ENCODE results near the gene ZBTB25. TPM values are rescaled to one million over a fixed set of nuclear protein-coding genes. Genes with fewer than 3 reads are reported as not detected.

Gene ZBTB25
- polyA plus RNA-seq, 3 donors: 3.2 to 8.7 (median 3.9) TPM

GRCh38 chr14:64544607-64545312 lies 41.1 kb upstream of the ZBTB25 start:
- Histone ChIP-seq H3K4me3 (replicated peaks in 1 of 3; ENCODE audit: low read depth in 2 of 3, low read length in 3 of 3) (no peak overlapping the region), H3K27me3 (ENCODE audit: control insufficient read depth in 2 of 2, insufficient read depth in 2 of 2, low read length in 2 of 2) (peaks cover 54 to 66% of the 10 kb centered on the region in 2 donors), H4K20me1 (ENCODE audit: insufficient read depth, low read length) (no peaks in the 10 kb centered on the region), H3K79me2 (ENCODE audit: insufficient read depth, low read length) (no peaks in the 10 kb centered on the region), H3K27ac (ENCODE audit: low read depth in 1 of 2, low read length in 2 of 2) (no peak overlapping the region), H3K4me1 (ENCODE audit: control insufficient read depth in 1 of 2, insufficient read depth in 2 of 2, low read length in 2 of 2) (peaks cover 25 to 32% of the 10 kb centered on the region in 2 donors), H3K36me3 (replicated peaks in 1 of 2; ENCODE audit: control insufficient read depth in 1 of 2, insufficient read depth in 2 of 2, low read length in 2 of 2) (no peaks in the 10 kb centered on the region), H2AFZ (ENCODE audit: insufficient read depth, low read depth, low read length, poor library complexity, severe bottlenecking) (no peak overlapping the region), H3K9me3 (replicated peaks in 1 of 2; ENCODE audit: control insufficient read depth in 1 of 2, insufficient read depth in 1 of 2, low read length in 2 of 2) (peaks cover 17 to 24% of the 10 kb centered on the region in 2 donors), H3K4me2 (replicated peaks; ENCODE audit: extremely low read depth, low read length, poor library complexity, severe bottlenecking) (no peak overlapping the region), H3K9ac (ENCODE audit: insufficient read depth, low read length, poor library complexity, severe bottlenecking) (no peak overlapping the region)
- DNase-seq: no peak
- Mint-ChIP-seq H3K27me3 (ENCODE audit: low read depth in 3 of 3) (peaks cover 52 to 74% (median 69%) of the 10 kb centered on the region in 3 donors), H3K9me3 (peaks cover 18 to 27% (median 23%) of the 10 kb centered on the region in 7 donors), H3K27ac (no peak overlapping the region), H3K36me3 (peaks cover 16% of the 10 kb centered on the region in 2 donors), H3K4me3 (peak overlapping the region in 1 of 2 donors; percentile 57), H3K4me1 (peaks cover 33% of the 10 kb centered on the region)
- TF ChIP-seq CTCF (IDR thresholded peaks at IDR 0.05): no peak
- intact Hi-C loops (cut with micrococcal nuclease): loop anchor here (5.0 to 10.0 kb wide), 3 partner anchors 37 to 440 kb away; partner anchors contain the start of gene FNTB (in 1 of the 2)
- 100% methylated on average over 1 of the region's 5 CpGs for WGBS (ENCODE audit: insufficient coverage)

DNA sequence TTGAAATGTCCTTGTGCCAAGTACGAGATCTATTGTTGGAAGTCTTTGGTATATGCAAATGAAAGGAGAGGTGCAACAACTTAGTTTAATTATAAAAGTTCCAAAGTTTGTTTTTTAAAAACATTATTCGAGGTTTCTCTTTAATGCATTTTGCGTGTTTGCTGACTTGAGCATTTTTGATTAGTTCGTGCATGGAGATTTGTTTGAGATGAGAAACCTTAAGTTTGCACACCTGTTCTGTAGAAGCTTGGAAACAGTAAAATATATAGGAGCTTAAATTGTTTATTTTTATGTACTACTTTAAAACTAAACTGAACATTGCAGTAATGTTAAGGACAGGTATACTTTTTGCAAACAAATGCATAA lies 39.2 kb upstream of the ZBTB25 start:
- H3K36me3 ChIP-seq (replicated peaks in 1 of 2; ENCODE audit: control insufficient read depth in 1 of 2, insufficient read depth in 2 of 2, low read length in 2 of 2): no peaks in the 10 kb centered on the region
- peaks cover 17 to 24% of the 10 kb centered on the region in 2 donors for H3K9me3 ChIP-seq (replicated peaks in 1 of 2; ENCODE audit: control insufficient read depth in 1 of 2, insufficient read depth in 1 of 2, low read length in 2 of 2)
- no peak overlapping the region for H3K4me3 ChIP-seq (replicated peaks in 1 of 3; ENCODE audit: low read depth in 2 of 3, low read length in 3 of 3)
- H3K4me2 ChIP-seq (replicated peaks; ENCODE audit: extremely low read depth, low read length, poor library complexity, severe bottlenecking): no peak overlapping the region
- peak overlapping the region; percentile 39 for H2AFZ ChIP-seq (ENCODE audit: insufficient read depth, low read depth, low read length, poor library complexity, severe bottlenecking)
- Mint-ChIP-seq H3K4me1 (peaks cover 35% of the 10 kb centered on the region), H3K9me3 (peaks cover 20 to 39% (median 23%) of the 10 kb centered on the region in 7 donors), H3K27ac (no peak overlapping the region), H3K36me3 (peaks cover 16% of the 10 kb centered on the region in 2 donors), H3K27me3 (ENCODE audit: low read depth in 3 of 3) (peaks cover 51 to 71% (median 66%) of the 10 kb centered on the region in 3 donors), H3K4me3 (peak overlapping the region in 1 of 2 donors; percentile 99)
- TF ChIP-seq CTCF (IDR thresholded peaks at IDR 0.05): no peak
- H3K4me1 ChIP-seq (ENCODE audit: control insufficient read depth in 1 of 2, insufficient read depth in 2 of 2, low read length in 2 of 2): peaks cover 27 to 33% of the 10 kb centered on the region in 2 donors
- no peak overlapping the region for H3K27ac ChIP-seq (ENCODE audit: low read depth in 1 of 2, low read length in 2 of 2)
- no peak for DNase-seq
- H3K9ac ChIP-seq (ENCODE audit: insufficient read depth, low read length, poor library complexity, severe bottlenecking): no peak overlapping the region
- peaks cover 41 to 59% of the 10 kb centered on the region in 2 donors for H3K27me3 ChIP-seq (ENCODE audit: control insufficient read depth in 2 of 2, insufficient read depth in 2 of 2, low read length in 2 of 2)
- no peaks in the 10 kb centered on the region for H4K20me1 ChIP-seq (ENCODE audit: insufficient read depth, low read length)
- H3K79me2 ChIP-seq (ENCODE audit: insufficient read depth, low read length): no peaks in the 10 kb centered on the region
- intact Hi-C loops (cut with micrococcal nuclease): loop anchor here (5.0 to 10.0 kb wide), 3 partner anchors 36 to 442 kb away; partner anchors contain the start of gene FNTB (in 1 of the 2)
- 50% methylated on average over 3 of the region's 4 CpGs for whole genome bisulfite sequencing (ENCODE audit: insufficient coverage)

Data from CD14-positive monocyte (primary cell).